GM18867 (cell line): ENCODE measurements around the gene COX7B2.

ENCODE experiments used
- ATAC-seq: cut with Tn5 transposase; IDR thresholded peaks from one replicate; pipeline ENCODE4 v1.9.1; 2021; ENCODE audit warnings: mild to moderate bottlenecking, moderate library complexity; ENCODE audit not compliant: unreplicated experiment

The COX7B2 gene

GRCh38 chr4:46730075-46730474 lies 179.0 kb downstream of the COX7B2 start:
- ATAC-seq, result no peak

- ATAC-seq, result no peak
These were observed 189.0 kb downstream of the COX7B2 start for GRCh38 chr4:46720055-46720454.

- no peak for ATAC-seq
These were observed 191.1 kb downstream of the COX7B2 start for GRCh38 chr4:46717950-46718349.

GRCh38 chr4:46715468-46715867 lies 193.6 kb downstream of the COX7B2 start:
- ATAC-seq, result no peak

- no peak for ATAC-seq
These were observed 210.2 kb downstream of the COX7B2 start for GRCh38 chr4:46698891-46699290.
